ENCODE measurements around the gene U2AF2. TPM values are rescaled to one million over a fixed set of nuclear protein-coding genes. Genes with fewer than 3 reads are reported as not detected.

Gene U2AF2
- total RNA-seq, 4 donors from 2014 or later: 115 to 242 (median 141) TPM

- no peak for TF ChIP-seq CTCF (IDR thresholded peaks at IDR 0.05)
- TF ChIP-seq EP300 (IDR thresholded peaks at IDR 0.05): no peak
- no peak for TF ChIP-seq POLR2A (IDR thresholded peaks at IDR 0.05)
- peaks cover 4 to 22% (median 6%) of the 10 kb centered on the region in 4 donors for H3K4me1 ChIP-seq
- WGBS, 2 donors: 78 to 84% methylated on average over 9 of the region's 9 CpGs
Observed at GRCh38 chr19:55621205-55621672, 33.6 kb upstream of the U2AF2 start.

DNA sequence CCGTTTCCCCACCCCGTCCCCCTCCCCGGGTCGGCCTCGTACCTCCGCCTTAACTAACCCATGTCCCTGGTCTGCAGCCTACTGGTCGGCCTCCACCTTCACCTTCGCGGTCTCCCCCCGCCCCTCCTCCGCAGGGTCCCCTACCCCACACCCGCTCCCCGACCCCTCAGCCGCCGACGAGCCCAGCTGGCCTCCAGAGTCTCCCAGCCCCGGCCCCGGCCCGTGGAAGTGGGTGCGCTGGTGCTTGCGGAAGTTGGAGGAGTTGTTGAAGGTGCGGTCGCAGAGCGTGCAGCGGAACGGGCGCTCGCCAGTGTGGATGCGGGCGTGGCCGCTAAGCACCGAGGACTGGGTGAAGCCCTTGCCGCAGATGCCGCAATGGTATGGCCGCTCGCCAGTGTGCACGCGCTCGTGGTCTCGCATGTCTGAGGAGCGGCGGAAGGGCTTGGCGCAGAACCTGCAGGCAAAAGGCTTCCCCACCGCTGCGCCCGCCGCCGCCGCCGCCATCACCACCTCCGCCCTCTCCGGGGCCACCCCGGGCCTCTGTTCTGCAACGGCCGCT lies 33.1 kb upstream of the U2AF2 start:
- H3K4me3 ChIP-seq: no peak overlapping the region
- TF ChIP-seq CTCF (IDR thresholded peaks at IDR 0.05): no peak
- no peak for TF ChIP-seq EP300 (IDR thresholded peaks at IDR 0.05)
- no peak for TF ChIP-seq POLR2A (IDR thresholded peaks at IDR 0.05)
- DNase-seq (ENCODE audit: low spot score in 2 of 2): no peak
- peaks cover 4 to 22% (median 6%) of the 10 kb centered on the region in 4 donors for H3K4me1 ChIP-seq
- H3K27ac ChIP-seq: no peak overlapping the region
- 94 to 95% methylated on average over 38 to 55 of the region's 55 CpGs for WGBS, 2 donors
- H3K36me3 ChIP-seq: peaks cover 0 to 44% (median 4%) of the 10 kb centered on the region in 3 donors
- no peaks in the 10 kb centered on the region for H3K27me3 ChIP-seq
- H3K9me3 ChIP-seq: no peaks in the 10 kb centered on the region

More at GRCh38 chr19:55621205-55621672, 33.6 kb upstream of the U2AF2 start:
- peaks cover 0 to 50% (median 4%) of the 10 kb centered on the region in 3 donors for H3K36me3 ChIP-seq
- no peaks in the 10 kb centered on the region for H3K27me3 ChIP-seq
- H3K9me3 ChIP-seq: no peaks in the 10 kb centered on the region
- DNase-seq (ENCODE audit: low spot score in 2 of 2): no peak
- H3K27ac ChIP-seq: no peak overlapping the region
- H3K4me3 ChIP-seq: no peak overlapping the region

GRCh38 chr19:55622242-55622969 lies 32.4 kb upstream of the U2AF2 start:
- no peaks in the 10 kb centered on the region for H3K9me3 ChIP-seq
- WGBS, 2 donors: 86 to 94% methylated on average over 13 to 36 of the region's 40 CpGs
- no peaks in the 10 kb centered on the region for H3K27me3 ChIP-seq
- peaks cover 0 to 38% (median 4%) of the 10 kb centered on the region in 3 donors for H3K36me3 ChIP-seq
- H3K4me3 ChIP-seq: no peak overlapping the region
- TF ChIP-seq CTCF (IDR thresholded peaks at IDR 0.05) (no peak), POLR2A (IDR thresholded peaks at IDR 0.05) (no peak), EP300 (IDR thresholded peaks at IDR 0.05) (no peak)
- no peak overlapping the region for H3K27ac ChIP-seq
- H3K4me1 ChIP-seq: peaks cover 4 to 22% (median 6%) of the 10 kb centered on the region in 4 donors
- no peak for DNase-seq (ENCODE audit: low spot score in 2 of 2)

DNA sequence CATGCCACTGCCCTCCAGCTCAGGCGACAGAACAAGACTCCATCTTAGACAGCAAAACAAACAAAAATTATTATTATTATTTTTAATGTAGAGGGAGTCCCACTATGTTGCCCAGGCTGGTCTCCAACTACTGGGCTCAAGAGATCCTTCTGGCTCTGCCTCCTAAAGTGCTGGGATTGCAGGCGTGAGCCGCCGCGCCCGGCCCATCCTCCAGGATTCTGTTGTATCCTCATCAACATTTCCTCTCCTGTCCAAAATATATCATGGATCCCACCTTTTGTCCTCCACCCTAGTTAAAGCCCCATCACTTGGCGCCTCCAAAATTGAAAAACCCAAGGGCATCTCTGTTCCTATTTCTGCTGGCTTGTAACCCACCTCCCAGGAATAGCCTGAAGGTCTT lies 31.7 kb upstream of the U2AF2 start:
- Histone ChIP-seq H3K4me1 (peaks cover 4 to 22% (median 6%) of the 10 kb centered on the region in 4 donors), H3K27ac (peak overlapping the region in 3 of 4 donors; percentile 90 to 99 (median 96)), H3K9me3 (no peaks in the 10 kb centered on the region), H3K36me3 (peaks cover 0 to 31% (median 4%) of the 10 kb centered on the region in 3 donors), H3K27me3 (no peaks in the 10 kb centered on the region), H3K4me3 (no peak overlapping the region)
- no peak for TF ChIP-seq EP300 (IDR thresholded peaks at IDR 0.05)
- TF ChIP-seq POLR2A (IDR thresholded peaks at IDR 0.05): no peak
- TF ChIP-seq CTCF (IDR thresholded peaks at IDR 0.05): no peak
- WGBS, 2 donors: 94 to 95% methylated on average over 7 of the region's 7 CpGs
- DNase-seq (ENCODE audit: low spot score in 2 of 2): no peak

GRCh38 chr19:55623561-55623960 lies 31.3 kb upstream of the U2AF2 start:
- Histone ChIP-seq H3K36me3 (peaks cover 0 to 30% (median 4%) of the 10 kb centered on the region in 3 donors), H3K4me3 (peak overlapping the region in 3 of 4 donors; percentile 12 to 71 (median 46)), H3K27me3 (no peaks in the 10 kb centered on the region), H3K27ac (peak overlapping the region; percentile 89 to 99 (median 93)), H3K4me1 (peaks cover 4 to 22% (median 6%) of the 10 kb centered on the region in 4 donors), H3K9me3 (no peaks in the 10 kb centered on the region)
- 54 to 61% methylated on average over 7 of the region's 7 CpGs for WGBS, 2 donors
- no peak for DNase-seq (ENCODE audit: low spot score in 2 of 2)
- no peak for TF ChIP-seq CTCF (IDR thresholded peaks at IDR 0.05)
- TF ChIP-seq POLR2A (IDR thresholded peaks at IDR 0.05): no peak
- TF ChIP-seq EP300 (IDR thresholded peaks at IDR 0.05): no peak
